ENCODE measurements around the gene ZGPAT. TPM values are rescaled to one million over a fixed set of nuclear protein-coding genes. Genes with fewer than 3 reads are reported as not detected.

Gene ZGPAT
- total and polyA plus RNA-seq, 2 donors (not counting 1 experiment from before 2014, with no cell fraction given): 46.1 to 62.1 TPM

- no peak overlapping the region for H3K4me3 Mint-ChIP-seq
- Histone ChIP-seq H3K9ac (ENCODE audit: low read length) (no peak overlapping the region), H3K79me2 (ENCODE audit: control insufficient read depth, insufficient read depth, low read length) (peaks cover 18% of the 10 kb centered on the region), H3K36me3 (replicated peaks in 1 of 2; ENCODE audit: control extremely low read depth in 1 of 2, control insufficient read depth in 1 of 2, extremely low read depth in 1 of 2, insufficient read depth in 2 of 2, low read length in 1 of 2) (peaks cover 0 to 23% of the 10 kb centered on the region in 2 experiments), H3K9me3 (ENCODE audit: control extremely low read depth in 1 of 3, control insufficient read depth in 2 of 3, insufficient read depth in 1 of 3, low read length in 2 of 3) (no peaks in the 10 kb centered on the region), H3K4me1 (ENCODE audit: control insufficient read depth in 2 of 2, insufficient read depth in 2 of 2, low read length in 2 of 2) (peaks cover 12 to 18% of the 10 kb centered on the region in 2 donors), H3K27ac (ENCODE audit: low read length in 2 of 2) (no peak overlapping the region), H3K4me2 (replicated peaks; ENCODE audit: low read depth, low read length, poor library complexity, severe bottlenecking) (no peak overlapping the region), H3K27me3 (replicated peaks in 1 of 4; ENCODE audit: control extremely low read depth in 1 of 4, control insufficient read depth in 3 of 4, insufficient read depth in 4 of 4, low read length in 3 of 4) (no peaks in the 10 kb centered on the region), H4K20me1 (ENCODE audit: control insufficient read depth, insufficient read depth, low read length, poor library complexity, severe bottlenecking) (no peaks in the 10 kb centered on the region), H3K4me3 (ENCODE audit: control extremely low read depth in 1 of 5, extremely low read depth in 1 of 5, insufficient read depth in 1 of 5, low read depth in 2 of 5, low read length in 4 of 5) (no peak overlapping the region), H2AFZ (ENCODE audit: insufficient read depth, low read depth, low read length, poor library complexity, severe bottlenecking) (no peak overlapping the region)
- no peaks in the 10 kb centered on the region for H3K9me3 Mint-ChIP-seq (ENCODE audit: insufficient read depth)
- TF ChIP-seq, protein P1, sequence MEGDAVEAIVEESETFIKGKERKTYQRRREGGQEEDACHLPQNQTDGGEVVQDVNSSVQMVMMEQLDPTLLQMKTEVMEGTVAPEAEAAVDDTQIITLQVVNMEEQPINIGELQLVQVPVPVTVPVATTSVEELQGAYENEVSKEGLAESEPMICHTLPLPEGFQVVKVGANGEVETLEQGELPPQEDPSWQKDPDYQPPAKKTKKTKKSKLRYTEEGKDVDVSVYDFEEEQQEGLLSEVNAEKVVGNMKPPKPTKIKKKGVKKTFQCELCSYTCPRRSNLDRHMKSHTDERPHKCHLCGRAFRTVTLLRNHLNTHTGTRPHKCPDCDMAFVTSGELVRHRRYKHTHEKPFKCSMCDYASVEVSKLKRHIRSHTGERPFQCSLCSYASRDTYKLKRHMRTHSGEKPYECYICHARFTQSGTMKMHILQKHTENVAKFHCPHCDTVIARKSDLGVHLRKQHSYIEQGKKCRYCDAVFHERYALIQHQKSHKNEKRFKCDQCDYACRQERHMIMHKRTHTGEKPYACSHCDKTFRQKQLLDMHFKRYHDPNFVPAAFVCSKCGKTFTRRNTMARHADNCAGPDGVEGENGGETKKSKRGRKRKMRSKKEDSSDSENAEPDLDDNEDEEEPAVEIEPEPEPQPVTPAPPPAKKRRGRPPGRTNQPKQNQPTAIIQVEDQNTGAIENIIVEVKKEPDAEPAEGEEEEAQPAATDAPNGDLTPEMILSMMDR (IDR thresholded peaks at IDR 0.05): no peak
- TF ChIP-seq EZH2 (IDR thresholded peaks at IDR 0.05; ENCODE audit: borderline replicate concordance, insufficient read depth, low read depth, low read length, poor library complexity, severe bottlenecking): no peak
- H3K4me1 Mint-ChIP-seq: peaks cover 16% of the 10 kb centered on the region
- POLR2A ChIA-PET: interaction anchor here (1.4 kb wide), 1 partner anchor 20 kb away, joined by 3 read pairs; no protein-coding TSS in a partner anchor
- ATAC-seq (ENCODE audit: low read depth) (no peak), DNase-seq (no peak)
- WGBS (ENCODE audit: insufficient coverage): 97% methylated on average over 26 of the region's 33 CpGs
- intact Hi-C loops (cut with micrococcal nuclease): no loop called here
- no peak overlapping the region for H3K27ac Mint-ChIP-seq
- no peaks in the 10 kb centered on the region for H3K27me3 Mint-ChIP-seq
- CTCF ChIA-PET: interaction anchor here (1.2 kb wide), 1 partner anchor 13 kb away, joined by 4 read pairs; no protein-coding TSS in a partner anchor
Measured at GRCh38 chr20:63661959-63662812, 45.7 kb upstream of the ZGPAT start.

- Histone ChIP-seq H3K9me3 (ENCODE audit: control extremely low read depth in 1 of 3, control insufficient read depth in 2 of 3, insufficient read depth in 1 of 3, low read length in 2 of 3) (no peaks in the 10 kb centered on the region), H3K4me3 (ENCODE audit: control extremely low read depth in 1 of 5, extremely low read depth in 1 of 5, insufficient read depth in 1 of 5, low read depth in 2 of 5, low read length in 4 of 5) (no peak overlapping the region), H3K4me2 (replicated peaks; ENCODE audit: low read depth, low read length, poor library complexity, severe bottlenecking) (no peak overlapping the region), H2AFZ (ENCODE audit: insufficient read depth, low read depth, low read length, poor library complexity, severe bottlenecking) (no peak overlapping the region), H4K20me1 (ENCODE audit: control insufficient read depth, insufficient read depth, low read length, poor library complexity, severe bottlenecking) (no peaks in the 10 kb centered on the region), H3K27me3 (replicated peaks in 1 of 4; ENCODE audit: control extremely low read depth in 1 of 4, control insufficient read depth in 3 of 4, insufficient read depth in 4 of 4, low read length in 3 of 4) (no peaks in the 10 kb centered on the region), H3K36me3 (replicated peaks in 1 of 2; ENCODE audit: control extremely low read depth in 1 of 2, control insufficient read depth in 1 of 2, extremely low read depth in 1 of 2, insufficient read depth in 2 of 2, low read length in 1 of 2) (peaks cover 0 to 29% of the 10 kb centered on the region in 2 experiments), H3K4me1 (ENCODE audit: control insufficient read depth in 2 of 2, insufficient read depth in 2 of 2, low read length in 2 of 2) (peaks cover 7 to 12% of the 10 kb centered on the region in 2 donors), H3K27ac (ENCODE audit: low read length in 2 of 2) (no peak overlapping the region), H3K9ac (ENCODE audit: low read length) (no peak overlapping the region), H3K79me2 (ENCODE audit: control insufficient read depth, insufficient read depth, low read length) (peaks cover 18% of the 10 kb centered on the region)
- intact Hi-C loops (cut with micrococcal nuclease): no loop called here
- CTCF ChIA-PET: interaction anchor here (1.2 kb wide), 1 partner anchor 14 kb away, joined by 4 read pairs; no protein-coding TSS in a partner anchor
- Mint-ChIP-seq H3K27me3 (no peaks in the 10 kb centered on the region), H3K4me1 (peaks cover 13% of the 10 kb centered on the region), H3K9me3 (ENCODE audit: insufficient read depth) (no peaks in the 10 kb centered on the region), H3K27ac (no peak overlapping the region), H3K4me3 (no peak overlapping the region)
- POLR2A ChIA-PET: no interaction called here
- 98% methylated on average over 9 of the region's 9 CpGs for WGBS (ENCODE audit: insufficient coverage)
- ATAC-seq (ENCODE audit: low read depth) (no peak), DNase-seq (no peak)
- TF ChIP-seq, protein P1 (IDR thresholded peaks at IDR 0.05): no peak
- no peak for TF ChIP-seq EZH2 (IDR thresholded peaks at IDR 0.05; ENCODE audit: borderline replicate concordance, insufficient read depth, low read depth, low read length, poor library complexity, severe bottlenecking)
Measured at GRCh38 chr20:63662813-63663189, 45.0 kb upstream of the ZGPAT start.
